H1 (cell line): ENCODE data around the gene GPC4. TPM values are rescaled to one million over a fixed set of nuclear protein-coding genes. Genes with fewer than 3 reads are reported as not detected.

ENCODE experiments used
- CTCF ChIA-PET: fragments of 300-600 bp; sonication (Branson Sonifier 250); formaldehyde crosslinking; loops from one replicate; lab custom pipeline; 2021; ENCODE audit not compliant: partially characterized antibody; lab: Charles Lee
- POLR2A ChIA-PET: fragments of 300-600 bp; sonication (Branson Sonifier 250); formaldehyde crosslinking; loops from one replicate; lab custom pipeline; 2021; ENCODE audit warnings: inconsistent platforms; ENCODE audit not compliant: partially characterized antibody; lab: Charles Lee
- DNase-seq, 2 experiments: peaks; one replicate each; pipeline versions ENCODE4 v3.0.0 to v3.0.0-alpha.2; 2010 to 2022; ENCODE audit warnings: low spot score in 2 of 2, low read depth in 1 of 2, mixed read lengths in 1 of 2
- FAIRE-seq: peaks from 2 replicates; lab custom pipeline; 2011; peaks lifted over from hg19 to GRCh38; lab: Jason Lieb, UNC
- H2AFZ ChIP-seq: 2 replicates; pipeline ENCODE4 v1.8.1; 2012; ENCODE audit warnings: low read length, inconsistent platforms
- H2AK5ac ChIP-seq: 2 replicates; pipeline ENCODE4 v1.6.1; 2013; ENCODE audit warnings: low read depth, low read length
- H2BK120ac ChIP-seq: replicated peaks from 2 replicates; pipeline ENCODE3; 2013; ENCODE audit warnings: low read depth, low read length, inconsistent platforms
- H2BK12ac ChIP-seq: 2 replicates; pipeline ENCODE4 v1.6.1; 2013; ENCODE audit warnings: low read depth, low read length
- H2BK15ac ChIP-seq: 2 replicates; pipeline ENCODE4 v1.6.1; 2013; ENCODE audit warnings: low read length
- H2BK20ac ChIP-seq: 2 replicates; pipeline ENCODE4 v1.6.1; 2013; ENCODE audit warnings: low read length
- H2BK5ac ChIP-seq: 2 replicates; pipeline ENCODE4 v1.6.1; 2013; ENCODE audit warnings: low read depth, low read length
- H3K14ac ChIP-seq: 2 replicates; pipeline ENCODE4 v1.6.1; 2013; ENCODE audit warnings: inconsistent platforms; ENCODE audit not compliant: insufficient read length
- H3K18ac ChIP-seq: 2 replicates; pipeline ENCODE4 v1.6.1; 2013; ENCODE audit warnings: low read length; ENCODE audit errors: extremely low read depth
- H3K23ac ChIP-seq: 2 replicates; pipeline ENCODE4 v1.6.1; 2013; ENCODE audit warnings: inconsistent platforms; ENCODE audit not compliant: insufficient read length
- H3K23me2 ChIP-seq: 2 replicates; pipeline ENCODE4 v1.6.1; 2013; ENCODE audit warnings: low read depth, low read length
- H3K27ac ChIP-seq: 2 replicates; pipeline ENCODE4 v1.6.1; 2011; ENCODE audit warnings: low read depth, low read length, inconsistent platforms
- H3K27me3 ChIP-seq, 4 experiments: replicated peaks in 1 of 4; 1 replicate in 1 of 4; 2 replicates in 3 of 4; pipeline versions ENCODE4 v1.6.1 to v1.8.1; 2011 to 2013; ENCODE audit warnings: low read length in 3 of 4, mild to moderate bottlenecking in 3 of 4, inconsistent platforms in 2 of 4, mixed read lengths in 2 of 4, moderate library complexity in 1 of 4; ENCODE audit not compliant: control insufficient read depth in 3 of 4, insufficient read depth in 3 of 4; ENCODE audit errors: extremely low read depth in 1 of 4
- H3K36me3 ChIP-seq, 4 experiments: 2 replicates each; pipeline versions ENCODE4 v1.6.1 to v1.8.1; 2011 to 2013; ENCODE audit warnings: mild to moderate bottlenecking in 4 of 4, low read length in 3 of 4, moderate library complexity in 2 of 4, control low read depth in 1 of 4, inconsistent platforms in 1 of 4; ENCODE audit not compliant: insufficient read depth in 4 of 4, control insufficient read depth in 2 of 4
- H3K4ac ChIP-seq: replicated peaks from 2 replicates; pipeline ENCODE3; 2013; ENCODE audit warnings: low read length, low read depth, mixed read lengths, inconsistent platforms; ENCODE audit not compliant: insufficient read length
- H3K4me1 ChIP-seq, 4 experiments: replicated peaks in 1 of 4; 1 replicate in 1 of 4; 2 replicates in 3 of 4; pipeline versions ENCODE4 v1.6.1 to v1.8.1; 2011 to 2013; ENCODE audit warnings: low read length in 3 of 4, inconsistent platforms in 2 of 4, mixed read lengths in 1 of 4; ENCODE audit not compliant: insufficient read depth in 4 of 4, control insufficient read depth in 3 of 4
- H3K4me2 ChIP-seq, 2 experiments: 2 replicates each; pipeline versions ENCODE4 v1.6.1 to v1.8.1; 2011 to 2013; ENCODE audit warnings: low read depth in 2 of 2, low read length in 2 of 2, control low read depth in 1 of 2, inconsistent platforms in 1 of 2, mild to moderate bottlenecking in 1 of 2; ENCODE audit not compliant: insufficient read depth in 1 of 2
- H3K4me3 ChIP-seq, 4 experiments: fragments of 200-600, 300-600 bp in 1 of 4; sonication (generic), shearing (Covaris generic), sonication (Bioruptor Twin) in 1 of 4; 2 replicates each; pipeline versions ENCODE4 v1.5.1 to v1.8.1; 2011 to 2016; ENCODE audit warnings: low read length in 4 of 4, low read depth in 3 of 4, control low read depth in 2 of 4, inconsistent platforms in 2 of 4, mild to moderate bottlenecking in 2 of 4, mixed read lengths in 1 of 4, moderate library complexity in 1 of 4; ENCODE audit not compliant: insufficient read depth in 2 of 4; ENCODE audit errors: extremely low read depth in 1 of 4
- H3K56ac ChIP-seq: replicated peaks from 2 replicates; pipeline ENCODE3; 2013; ENCODE audit warnings: low read depth, mild to moderate bottlenecking, mixed read lengths, low read length, inconsistent platforms; ENCODE audit not compliant: insufficient read length
- H3K79me1 ChIP-seq: 2 replicates; pipeline ENCODE4 v1.6.1; 2013; ENCODE audit warnings: low read depth, low read length, control low read depth
- H3K79me2 ChIP-seq, 2 experiments: 2 replicates each; pipeline versions ENCODE4 v1.6.1 to v1.8.1; 2012 to 2013; ENCODE audit warnings: low read length in 2 of 2, mild to moderate bottlenecking in 2 of 2, inconsistent platforms in 1 of 2; ENCODE audit not compliant: insufficient read depth in 2 of 2, control insufficient read depth in 1 of 2
- H3K9ac ChIP-seq, 4 experiments: replicated peaks in 1 of 4; 1 replicate in 1 of 4; 2 replicates in 3 of 4; pipeline versions ENCODE4 v1.6.1 to v1.8.1; 2011 to 2013; ENCODE audit warnings: low read depth in 3 of 4, low read length in 3 of 4, control low read depth in 2 of 4, mild to moderate bottlenecking in 2 of 4, moderate library complexity in 2 of 4, inconsistent platforms in 1 of 4; ENCODE audit errors: extremely low read depth in 1 of 4
- H3K9me3 ChIP-seq, 2 experiments: 2 replicates each; pipeline versions ENCODE4 v1.6.1 to v1.8.1; 2012 to 2013; ENCODE audit warnings: mild to moderate bottlenecking in 2 of 2, moderate library complexity in 2 of 2, control low read depth in 1 of 2, inconsistent platforms in 1 of 2, low read depth in 1 of 2, low read length in 1 of 2, mixed read lengths in 1 of 2; ENCODE audit not compliant: insufficient read depth in 2 of 2
- H4K20me1 ChIP-seq, 2 experiments: replicated peaks in 1 of 2; 2 replicates each; pipeline versions ENCODE3 to v1.8.1; 2011 to 2013; ENCODE audit warnings: inconsistent platforms in 2 of 2, low read length in 2 of 2, mild to moderate bottlenecking in 1 of 2; ENCODE audit not compliant: insufficient read depth in 2 of 2, control insufficient read depth in 1 of 2
- H4K5ac ChIP-seq: 2 replicates; pipeline ENCODE4 v1.6.1; 2013; ENCODE audit warnings: low read length, low read depth, mixed read lengths, inconsistent platforms; ENCODE audit not compliant: insufficient read length
- H4K8ac ChIP-seq: 2 replicates; pipeline ENCODE4 v1.8.0; 2013; ENCODE audit warnings: mild to moderate bottlenecking, moderate library complexity, low read length, inconsistent platforms; ENCODE audit not compliant: insufficient read depth; ENCODE audit errors: extremely low read depth
- H4K91ac ChIP-seq: replicated peaks from 2 replicates; pipeline ENCODE3; 2013; ENCODE audit warnings: low read length, mixed read lengths, inconsistent platforms; ENCODE audit not compliant: insufficient read length
- BCL11A ChIP-seq, 2 experiments: IDR thresholded peaks; one replicate each; pipeline ENCODE4 v1.6.1; 2011; ENCODE audit warnings: low read depth in 2 of 2, low read length in 2 of 2, mild to moderate bottlenecking in 2 of 2
- CBX5 ChIP-seq: fragments of 300-800, 300-1000 bp; sonication (generic); IDR thresholded peaks from 2 replicates; pipeline ENCODE4 v1.7.1; 2016; ENCODE audit warnings: antibody characterized with exemption, low read length, low read depth
- CREB1 ChIP-seq: IDR thresholded peaks from 2 replicates; pipeline ENCODE4 v1.6.1; 2012; ENCODE audit warnings: inconsistent platforms
- CTCF ChIP-seq, 3 experiments: IDR thresholded peaks; 1 replicate in 2 of 3; 2 replicates in 1 of 3; pipeline versions ENCODE4 v1.5.1 to v1.6.1; 2011; ENCODE audit warnings: low read length in 3 of 3, mild to moderate bottlenecking in 3 of 3, inconsistent platforms in 2 of 3, low read depth in 1 of 3, moderate library complexity in 1 of 3; ENCODE audit not compliant: insufficient read depth in 1 of 3; ENCODE audit errors: control extremely low read depth in 1 of 3
- GABPA ChIP-seq: IDR thresholded peaks from 2 replicates; pipeline ENCODE4 v1.6.1; 2011; ENCODE audit warnings: mild to moderate bottlenecking, low read length, moderate library complexity, borderline replicate concordance; ENCODE audit not compliant: insufficient read depth
- HDAC6 ChIP-seq: IDR thresholded peaks from one replicate; pipeline ENCODE4 v1.7.1; 2012; ENCODE audit warnings: low read depth, mild to moderate bottlenecking, inconsistent platforms, low read length, moderate library complexity
- KDM1A ChIP-seq: fragments of 200-600, 300-600 bp; sonication (generic); IDR thresholded peaks from 2 replicates; pipeline ENCODE4 v1.7.1; 2016; ENCODE audit warnings: mild to moderate bottlenecking, low read length, borderline replicate concordance
- MAX ChIP-seq: IDR thresholded peaks from 2 replicates; pipeline ENCODE4 v1.6.1; 2012; ENCODE audit warnings: inconsistent platforms
- NRF1 ChIP-seq: IDR thresholded peaks from 2 replicates; pipeline ENCODE4 v1.6.1; 2011; ENCODE audit warnings: mild to moderate bottlenecking, low read depth, low read length, improper control_type of control experiment
- RNF2 ChIP-seq: fragments of 200-900, 300-1000 bp; sonication (generic); IDR thresholded peaks from 2 replicates; pipeline ENCODE4 v1.7.1; 2016; ENCODE audit warnings: borderline replicate concordance, low read depth, mild to moderate bottlenecking, antibody characterized with exemption, low read length; ENCODE audit not compliant: poor library complexity, severe bottlenecking; ENCODE audit errors: missing control alignments
- SP2 ChIP-seq: IDR thresholded peaks from 2 replicates; pipeline ENCODE4 v1.6.1; 2012; ENCODE audit warnings: mild to moderate bottlenecking, low read length, inconsistent platforms
- WGBS, 2 experiments: shearing (Covaris generic) in 1 of 2; methylation state at CpG; one replicate each; pipeline versions ENCODE4 v1.1.6 to v1.1.7; 2013 to 2015; ENCODE audit warnings: low lambda C conversion rate in 2 of 2, mixed read lengths in 2 of 2, inconsistent platforms in 1 of 2, low coverage in 1 of 2, missing lambda C conversion rate in 1 of 2; ENCODE audit not compliant: insufficient replicate concordance in 2 of 2, insufficient coverage in 1 of 2, insufficient read length in 1 of 2; ENCODE audit errors: extremely low coverage in 1 of 2, missing lambda C conversion rate in 1 of 2; 5-methylcytosine and 5-hydroxymethylcytosine counted together
- polyA plus RNA-seq, 7 experiments: library from polyadenylated mRNA; depleted of rRNA in 3 of 7; stranded (reverse) in 5 of 7; unstranded in 2 of 7; fragments of >200 nt in 5 of 7; fragments of 200-250 nt in 2 of 7; gene quantifications; 1 replicate in 5 of 7; 2 replicates in 1 of 7; 4 replicates in 1 of 7; pipeline versions ENCODE4 v1.2.1 to v1.2.3, GENCODE V29; 2011 to 2013; ENCODE audit warnings: missing spikeins in 2 of 7, mixed read lengths in 2 of 7
- total RNA-seq: library from RNA; stranded (reverse); fragmentation: NEBNext Ultra II Directional; extraction: Animal tissue kit (Norgen Biotek cat#: 25700); gene quantifications from 2 replicates; pipeline ENCODE4 v1.2.1, GENCODE V29; 2021

GPC4 gene
- total and polyA plus RNA-seq, 2 of the 8 experiments (the other 6 are each of a cell fraction or from before 2014, with no cell fraction given), result 46.8 to 230 TPM

GRCh38 chrX:133339566-133339965 lies 75.7 kb downstream of the GPC4 start:
- no peak overlapping the region for H3K9ac ChIP-seq
- POLR2A ChIA-PET, result interaction anchor here (0.7 kb wide), 1 partner anchor 37 kb away, joined by 3 read pairs; no protein-coding TSS in a partner anchor
- H3K18ac ChIP-seq, result no peak overlapping the region
- H3K27ac ChIP-seq, result no peak overlapping the region
- H2BK20ac ChIP-seq, result no peak overlapping the region
- no peaks in the 10 kb centered on the region for H3K23me2 ChIP-seq
- no peak overlapping the region for H3K14ac ChIP-seq
- no peaks in the 10 kb centered on the region for H3K27me3 ChIP-seq
- H3K4me2 ChIP-seq, result no peak overlapping the region
- no peak overlapping the region for H3K56ac ChIP-seq
- no peaks in the 10 kb centered on the region for H3K9me3 ChIP-seq
- H3K36me3 ChIP-seq, result peaks cover 0 to 27% (median 10%) of the 10 kb centered on the region in 4 experiments; a peak in 4 of 8 replicates
- no peak overlapping the region for H2BK12ac ChIP-seq
- no peak overlapping the region for H4K8ac ChIP-seq
- no peak overlapping the region for H2AFZ ChIP-seq
- FAIRE-seq (no peak), DNase-seq (no peak)
- peaks cover 0 to 3% (median under 1%) of the 10 kb centered on the region in 4 experiments; a peak in 5 of 7 replicates for H3K4me1 ChIP-seq
- CTCF ChIA-PET, result no interaction called here
- peaks cover 2 to 4% of the 10 kb centered on the region in 2 experiments for H4K20me1 ChIP-seq
- no peak overlapping the region for H3K4ac ChIP-seq
- H3K79me1 ChIP-seq, result peaks cover 2% of the 10 kb centered on the region; the same call in 1 of the 2 replicates
- H2AK5ac ChIP-seq, result no peak overlapping the region
- peaks cover 0 to 87% of the 10 kb centered on the region in 2 experiments; a peak in 2 of 4 replicates for H3K79me2 ChIP-seq
- no peak overlapping the region for H2BK15ac ChIP-seq
- no peak overlapping the region for H3K23ac ChIP-seq
- H3K4me3 ChIP-seq, result no peak overlapping the region
- no peak overlapping the region for H2BK5ac ChIP-seq
- WGBS, 2 experiments, result 90% methylated on average over 2 of the region's 2 CpGs; no CpG with 5 or more reads in 1 of the 2 experiments
- no peak overlapping the region for H4K91ac ChIP-seq
- no peak overlapping the region for H4K5ac ChIP-seq
- H2BK120ac ChIP-seq, result no peak overlapping the region
- TF ChIP-seq MAX (no peak), NRF1 (no peak), HDAC6 (no peak), KDM1A (no peak), CTCF (IDR thresholded peaks at IDR 0.05; ENCODE audit: control extremely low read depth in 1 of 3, insufficient read depth in 1 of 3, low read depth in 1 of 3, low read length in 3 of 3) (no peak), BCL11A (IDR thresholded peaks at IDR 0.05; ENCODE audit: low read depth in 2 of 2, low read length in 2 of 2) (no peak), SP2 (no peak), CBX5 (no peak), RNF2 (no peak), GABPA (no peak), CREB1 (no peak)
